Stimulated activated CD8-positive, alpha-beta memory T cell treated with anti-CD3 and anti-CD28 coated beads, Interleukin-4, amount 100 ng/mL, for 1 hour (primary cell): ENCODE measurements around the gene GOSR1.
"Not testable (repeated sequence)": the region's sequence is repeated elsewhere in the genome, so short reads cannot be mapped to it uniquely, and the experiment has no call there.

Experiments used
- DNase-seq, 2 donors: peaks; one replicate each; pipeline ENCODE4 v3.0.0-alpha.2; 2020; ENCODE audit warnings: low read depth in 2 of 2, low spot score in 1 of 2

Gene GOSR1

DNA sequence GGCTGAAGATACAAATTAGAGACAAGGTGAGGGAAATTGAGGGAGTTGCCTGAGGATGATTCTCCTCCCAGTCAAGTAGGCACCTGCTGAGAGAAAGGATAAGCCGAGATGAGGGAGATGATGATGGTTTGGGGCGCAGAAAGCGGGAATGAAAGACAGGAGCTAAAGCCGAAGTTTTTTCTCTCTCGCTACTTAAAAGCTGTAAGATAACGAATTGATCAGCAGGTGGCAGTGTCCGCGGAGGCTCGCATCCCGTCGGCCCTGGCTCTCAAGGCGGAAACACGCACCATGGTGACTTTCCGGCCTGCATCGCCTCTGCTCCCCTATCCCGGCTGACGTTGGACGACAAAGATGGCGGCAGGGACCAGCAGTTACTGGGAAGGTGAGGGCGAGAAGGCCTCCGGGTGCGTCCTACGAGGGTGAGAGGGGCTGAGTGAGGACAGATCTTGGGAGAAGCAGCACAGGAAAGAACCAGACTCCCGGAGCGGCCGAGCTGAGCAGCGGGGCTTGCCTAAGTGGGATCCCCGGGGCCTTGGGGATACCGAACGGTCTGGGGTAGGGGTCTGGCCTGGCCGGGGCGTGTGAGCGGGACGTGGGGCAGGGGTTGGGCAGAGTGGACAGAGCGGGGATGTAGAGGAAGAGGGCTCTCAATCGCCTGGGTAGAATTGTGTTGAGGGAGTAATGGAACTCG is at the start of gene GOSR1:
Gene GOSR1, plus strand, starts transcription at position 326 of the 691 bp plus-strand sequence. Its CDS starts 26 bp downstream, at position 352.
- DNase-seq, result peak; percentile 79 to 85

DNA sequence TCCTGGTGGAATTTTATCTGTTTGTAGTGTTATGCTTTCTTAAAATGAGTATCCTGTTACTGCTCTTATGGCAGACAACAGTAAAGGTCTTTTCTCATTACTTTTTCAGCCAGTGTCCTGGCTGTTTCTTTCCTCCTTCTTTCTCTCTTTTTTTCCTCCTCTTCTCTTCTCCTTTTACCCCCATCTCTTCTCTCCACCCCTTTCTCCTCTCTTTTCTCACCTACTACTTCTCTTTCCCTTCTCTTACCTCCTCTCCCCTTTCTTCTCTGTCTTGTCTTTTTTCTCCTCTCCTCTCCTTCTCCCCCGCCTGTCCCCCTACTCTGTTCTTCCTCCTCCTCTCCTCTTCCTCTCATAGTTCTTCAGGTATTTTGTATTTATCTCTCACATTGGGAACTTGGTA is 49.6 kb upstream of the GOSR1 start:
- no peak for DNase-seq

DNA sequence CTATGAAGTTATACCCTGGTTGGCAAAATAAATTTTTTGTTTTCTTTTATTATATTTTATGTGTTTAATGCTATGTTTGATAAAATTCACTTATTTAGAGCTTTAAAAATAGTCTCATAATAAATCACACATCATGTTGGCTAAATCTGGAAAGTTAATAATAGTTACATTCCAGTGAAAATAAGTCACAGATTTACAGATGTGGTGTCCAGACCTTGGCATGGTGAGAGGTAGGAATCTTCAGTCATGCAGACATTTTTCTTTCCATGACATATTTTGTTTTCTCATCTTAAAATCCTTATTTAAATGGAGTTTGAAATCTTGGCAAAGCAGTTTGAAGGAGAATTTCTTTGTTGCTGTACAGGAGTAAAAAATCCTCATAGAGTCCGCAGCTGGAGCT is 48.1 kb upstream of the GOSR1 start:
- no peak for DNase-seq

DNA sequence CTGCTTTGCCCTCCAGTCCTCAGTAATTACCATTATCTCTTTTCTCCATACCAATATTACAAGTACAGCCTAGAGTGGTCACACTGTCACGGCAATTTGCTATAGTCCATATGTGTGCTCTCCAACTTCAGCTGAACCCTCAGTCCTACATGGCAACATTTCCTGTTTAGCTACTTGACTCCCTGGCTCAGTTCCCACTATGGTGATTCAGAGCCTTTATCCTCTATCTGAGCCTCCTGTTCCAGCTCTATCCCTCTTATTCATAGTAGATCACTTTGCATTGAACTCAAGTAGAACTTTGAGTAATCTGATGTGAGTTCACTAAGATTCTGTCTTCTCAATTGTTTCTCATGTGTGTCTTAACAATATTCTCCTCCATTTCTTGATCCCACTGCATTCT is 43.7 kb upstream of the GOSR1 start:
- DNase-seq, result no peak

DNA sequence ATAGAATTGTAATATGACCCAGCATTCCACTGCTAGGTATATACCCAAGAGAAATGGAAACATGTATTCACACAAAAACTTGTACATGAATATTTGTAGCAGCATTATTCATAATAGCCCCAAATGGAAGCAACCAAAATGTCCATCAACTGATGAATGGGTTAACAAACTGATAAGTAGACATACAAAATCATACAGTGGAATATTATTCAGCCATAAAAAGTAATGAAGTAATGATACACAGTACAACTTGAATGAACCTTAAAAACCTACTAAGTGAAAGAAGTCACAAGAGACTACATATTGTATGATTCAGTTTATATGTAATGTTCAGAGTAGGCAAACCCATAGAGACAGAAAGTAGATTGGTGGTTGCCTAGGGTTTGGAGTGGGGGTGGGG is 40.5 kb upstream of the GOSR1 start:
- DNase-seq, result no peak

DNA sequence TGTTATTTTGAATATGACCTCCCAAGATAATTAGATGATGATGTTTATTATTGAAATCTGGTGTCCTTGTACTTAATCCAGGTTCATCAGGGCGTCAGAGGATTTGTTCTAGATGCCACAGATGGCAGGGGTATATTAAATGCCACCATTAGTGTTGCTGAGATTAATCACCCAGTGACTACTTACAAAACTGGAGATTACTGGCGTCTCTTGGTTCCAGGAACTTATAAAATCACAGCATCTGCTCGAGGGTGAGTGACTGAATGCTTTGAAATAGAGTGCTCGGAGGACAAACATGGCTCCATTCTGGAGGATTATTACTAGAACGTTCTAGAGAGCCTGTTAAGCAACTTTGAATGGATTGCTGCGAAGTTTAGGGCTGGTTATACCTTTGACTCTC is 33.5 kb upstream of the GOSR1 start:
- DNase-seq, result no peak

DNA sequence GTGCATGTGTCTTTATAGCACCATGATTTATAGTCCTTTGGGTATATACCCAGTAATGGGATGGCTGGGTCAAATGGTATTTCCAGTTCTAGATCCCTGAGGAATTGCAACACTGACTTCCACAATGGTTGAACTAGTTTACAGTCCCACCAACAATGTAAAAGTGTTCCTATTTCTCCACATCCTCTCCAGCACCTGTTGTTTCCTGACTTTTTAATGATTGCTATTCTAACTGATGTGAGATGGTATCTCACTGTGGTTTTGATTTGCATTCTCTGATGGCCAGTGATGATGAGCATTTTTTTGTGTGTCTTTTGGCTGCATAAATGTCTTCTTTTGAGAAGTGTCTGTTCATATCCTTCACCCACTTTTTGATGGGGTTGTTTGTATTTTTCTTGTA is 30.6 kb upstream of the GOSR1 start:
- DNase-seq, result not testable (repeated sequence)

DNA sequence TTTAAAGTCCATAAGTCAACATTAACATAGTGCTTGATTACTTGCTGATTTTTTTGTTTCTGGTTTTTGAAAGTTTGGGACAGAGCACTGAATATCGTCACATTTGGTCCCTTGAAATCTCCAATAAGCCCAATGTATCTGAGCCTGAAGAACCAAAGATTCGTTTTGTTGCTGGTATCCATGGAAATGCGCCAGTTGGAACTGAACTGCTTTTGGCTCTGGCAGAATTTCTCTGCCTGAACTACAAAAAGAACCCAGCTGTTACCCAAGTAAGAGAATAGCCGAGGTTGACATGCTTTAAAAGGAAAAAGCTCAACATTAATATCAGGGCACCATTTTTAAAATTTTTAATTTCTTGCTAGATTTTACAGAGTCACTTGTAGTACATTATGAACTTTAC is 27.7 kb upstream of the GOSR1 start:
- DNase-seq, result no peak

DNA sequence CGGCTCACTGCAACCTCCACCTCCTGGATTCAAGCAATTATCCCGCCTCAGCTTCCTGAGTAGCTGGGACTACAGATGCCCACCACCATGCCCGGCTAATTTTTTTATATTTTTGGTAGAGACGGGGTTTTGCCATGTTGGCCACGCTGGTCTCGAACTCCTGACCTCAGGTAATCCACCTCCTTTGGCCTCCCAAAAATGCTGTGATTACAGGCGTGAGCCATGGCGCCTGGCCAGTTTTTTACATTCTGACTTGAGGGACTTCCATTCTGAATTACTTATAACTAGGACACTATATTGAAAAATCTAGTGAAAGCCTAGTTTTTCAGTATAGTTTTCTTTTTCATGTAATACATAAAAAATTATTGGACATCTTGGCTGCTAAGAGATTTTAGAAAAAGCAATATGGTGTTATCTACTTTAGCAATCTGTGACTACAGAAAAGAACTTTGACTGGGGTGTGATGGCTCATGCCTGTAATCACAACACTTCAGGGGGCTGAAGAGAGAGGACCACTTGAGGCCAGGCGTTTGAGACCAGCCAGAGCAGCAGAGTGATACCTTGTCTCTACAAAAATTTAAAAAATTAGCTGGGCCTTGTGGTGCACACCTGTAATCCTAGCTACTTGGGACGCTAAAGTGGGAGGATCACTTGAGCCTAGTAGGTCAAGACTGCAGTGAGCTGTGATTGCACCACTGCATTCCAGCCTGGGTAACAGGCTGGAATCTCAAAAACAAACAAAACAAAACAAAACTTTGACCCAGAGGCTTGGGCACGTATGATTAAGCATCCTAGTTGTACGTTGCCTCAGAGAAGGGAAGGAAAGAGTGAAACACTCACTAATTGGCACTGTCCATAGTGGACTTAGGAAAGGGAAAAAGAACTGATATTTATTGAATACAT is 26.8 kb upstream of the GOSR1 start:
- DNase-seq, result no peak

DNA sequence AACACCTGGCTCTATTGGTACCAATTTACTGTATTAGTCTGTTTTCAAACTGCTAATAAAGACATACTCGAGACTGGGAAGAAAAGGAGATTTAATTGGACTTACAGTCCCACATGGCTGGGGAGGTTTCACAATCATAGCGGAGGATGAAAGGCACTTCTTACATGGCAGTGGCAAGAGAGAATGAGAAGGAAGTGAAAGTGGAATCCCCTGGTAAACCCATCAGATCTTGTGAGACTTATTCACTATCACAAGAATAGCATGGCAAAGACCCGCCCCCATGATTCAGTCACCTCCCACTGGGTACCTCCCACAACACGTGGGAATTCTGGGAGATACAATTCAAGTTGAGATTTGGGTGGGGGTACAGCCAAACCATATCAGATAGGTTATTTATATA is 22.6 kb upstream of the GOSR1 start:
- DNase-seq, result no peak

DNA sequence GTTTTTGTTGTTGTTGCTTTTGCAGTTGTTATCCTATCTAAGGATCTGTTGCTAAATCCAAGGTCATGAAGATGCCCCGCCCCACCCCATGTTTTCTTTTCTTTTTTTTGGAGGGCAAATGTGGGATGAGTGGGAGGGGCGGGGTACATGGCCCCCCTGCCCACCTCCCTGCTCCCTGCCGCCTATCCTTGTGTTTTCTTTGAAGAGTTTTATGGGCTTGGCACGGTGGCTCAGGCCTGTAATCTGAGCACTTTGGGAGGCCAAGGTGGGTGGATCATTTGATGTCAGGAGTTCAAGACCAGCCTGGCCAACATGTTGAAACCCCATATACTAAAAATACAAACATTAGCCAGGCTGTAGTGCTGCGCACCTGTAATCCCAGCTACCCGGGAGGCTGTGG is 18.8 kb upstream of the GOSR1 start:
- no peak for DNase-seq

DNA sequence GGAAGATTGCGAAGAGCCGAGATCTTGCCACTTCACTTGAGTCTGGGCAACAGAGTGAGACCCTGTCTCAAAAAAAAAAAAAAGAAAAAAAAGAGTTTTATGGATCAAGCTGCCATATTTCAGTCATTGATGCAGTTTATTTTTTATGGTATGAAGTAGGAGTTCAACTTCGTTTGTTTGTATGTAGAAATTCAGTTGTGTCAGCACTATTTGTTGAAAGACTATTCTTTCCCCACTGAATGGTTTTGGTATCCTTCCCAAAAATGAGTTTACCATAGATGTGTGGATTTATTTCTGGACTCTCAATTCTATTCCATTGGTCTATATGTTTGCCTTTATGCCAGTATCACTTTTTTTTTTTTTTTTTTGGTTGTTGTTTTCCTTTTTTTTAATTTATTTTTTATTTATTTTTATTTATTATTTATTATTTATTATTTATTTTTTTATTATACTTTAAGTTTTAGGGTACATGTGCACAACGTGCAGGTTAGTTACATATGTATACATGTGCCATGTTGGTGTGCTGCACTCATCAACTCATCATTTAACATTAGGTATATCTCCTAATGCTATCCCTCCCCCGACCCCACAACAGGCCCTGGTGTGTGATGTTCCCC is 18.3 kb upstream of the GOSR1 start:
- DNase-seq, result not testable (repeated sequence)

DNA sequence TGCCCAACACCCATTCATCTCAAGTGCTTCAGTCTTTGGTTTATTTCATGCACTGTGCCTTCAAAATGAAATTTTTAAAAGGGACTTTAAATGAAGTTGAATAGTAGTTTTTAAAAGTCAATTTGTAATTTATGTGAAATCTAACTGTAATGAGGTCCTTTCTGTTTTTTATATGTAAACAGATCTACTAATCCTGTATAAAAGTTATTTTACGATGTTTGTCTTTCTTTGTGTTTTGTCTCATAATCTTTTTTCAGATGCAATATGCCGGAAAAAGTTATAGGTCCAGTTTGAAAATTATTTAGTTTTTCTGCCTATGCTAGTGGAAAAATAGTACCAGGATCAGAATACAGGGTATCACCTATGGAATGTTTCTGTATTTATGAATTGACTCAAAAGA is 8.7 kb upstream of the GOSR1 start:
- no peak for DNase-seq

DNA sequence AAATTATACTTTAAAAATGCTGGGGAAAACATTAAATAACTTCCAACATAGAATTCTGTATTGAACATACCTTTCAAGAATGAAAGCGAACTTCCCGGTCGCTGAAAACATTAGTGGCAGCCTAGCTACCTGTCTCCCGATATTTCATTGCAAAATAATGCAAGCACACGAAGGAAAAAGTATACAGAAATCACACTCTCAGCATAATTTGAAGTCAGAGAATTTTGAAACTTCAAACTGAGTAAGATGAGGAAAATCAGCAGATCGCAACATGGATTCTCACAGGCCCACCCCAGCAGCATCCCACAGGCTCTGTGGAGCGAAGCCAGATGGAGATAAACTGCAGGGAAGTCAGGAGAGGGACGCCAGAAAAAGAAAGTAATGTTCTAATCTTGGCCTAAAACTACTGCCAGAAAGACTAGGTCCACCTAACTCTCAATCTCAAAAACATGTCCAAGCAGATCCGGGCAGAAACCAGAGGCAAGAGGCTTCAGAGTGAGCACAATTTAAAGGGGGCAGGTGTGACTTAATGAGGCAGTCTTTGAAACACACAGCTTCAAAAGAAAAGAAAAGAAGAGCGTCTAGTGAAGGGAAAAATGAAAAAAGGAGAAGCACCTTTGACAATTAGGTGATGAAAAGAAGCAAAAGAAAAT is 4.8 kb upstream of the GOSR1 start:
- DNase-seq, result no peak

DNA sequence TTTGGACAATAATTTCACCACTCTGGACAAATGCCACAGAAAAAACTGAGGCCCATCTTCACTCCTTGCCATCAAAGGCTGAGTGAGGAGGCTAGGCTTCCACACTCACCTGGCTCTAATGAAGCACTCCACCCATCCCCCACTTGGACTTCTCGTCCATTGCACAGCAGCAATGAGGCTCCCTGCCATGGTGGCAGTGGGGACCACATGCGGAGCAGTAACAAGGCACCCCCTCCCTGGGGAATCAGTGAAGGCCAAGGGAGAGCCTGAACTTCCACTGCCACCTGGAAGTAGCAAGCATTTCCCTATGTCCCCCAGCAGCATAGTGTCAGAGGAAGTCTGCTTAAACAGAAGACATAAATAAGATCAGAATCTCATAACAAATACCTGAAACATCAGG is 2.0 kb upstream of the GOSR1 start:
- no peak for DNase-seq

DNA sequence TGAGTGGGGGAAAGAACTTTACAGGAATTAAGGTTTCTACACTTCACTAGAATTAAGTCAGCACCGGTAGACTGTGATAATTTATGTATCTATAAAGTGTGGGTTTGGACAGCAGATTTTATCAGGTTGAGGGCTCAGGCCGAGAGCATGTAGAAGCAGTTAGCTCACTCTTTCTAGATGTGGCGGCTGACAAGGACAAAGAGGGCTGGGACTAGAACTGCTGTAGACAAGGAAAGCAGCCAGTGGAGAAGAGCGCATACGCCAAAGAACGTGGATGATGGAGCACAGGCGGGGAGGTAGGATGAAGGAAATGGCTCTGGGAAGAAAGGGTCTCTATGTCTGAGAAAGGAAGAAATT is 504 bp upstream of the GOSR1 start:
- DNase-seq, result peak in 1 of 2 donors; percentile 0

DNA sequence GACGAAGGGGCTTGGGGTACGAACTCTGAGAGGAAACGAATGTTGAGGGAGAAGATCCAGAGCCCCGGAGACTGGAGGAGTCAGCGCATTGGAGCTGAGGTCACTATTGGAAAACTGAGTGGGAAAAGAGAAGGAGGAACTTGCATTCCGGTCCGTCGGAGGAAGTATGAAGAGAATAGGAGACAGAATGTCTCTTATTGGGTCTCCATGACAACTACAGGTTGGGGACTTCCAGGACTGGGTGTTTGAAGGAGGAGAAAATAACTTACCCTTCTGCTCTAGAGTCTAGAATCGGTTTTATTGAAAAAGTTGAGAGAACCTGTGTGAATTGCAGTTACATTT is 537 bp downstream of the GOSR1 start:
- no peak for DNase-seq

DNA sequence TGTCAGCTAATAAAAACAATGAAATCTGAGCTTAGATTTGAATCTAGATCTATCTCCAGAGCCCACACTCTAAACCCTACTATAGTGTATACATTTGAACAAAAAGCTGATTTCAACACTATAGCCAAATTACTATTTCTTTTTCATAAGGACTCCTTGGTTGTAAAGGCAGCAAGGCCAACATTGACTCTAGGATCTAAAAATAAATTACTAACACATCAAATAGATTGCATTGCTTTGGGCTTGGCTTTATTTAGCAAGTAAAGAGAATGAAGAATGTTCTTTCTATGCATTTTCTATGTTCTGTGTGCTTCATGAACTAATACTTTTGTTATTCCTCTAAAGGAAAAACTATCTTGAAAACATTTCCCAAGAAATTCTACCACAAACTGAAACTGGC is 5.3 kb downstream of the GOSR1 start:
- DNase-seq, result no peak

DNA sequence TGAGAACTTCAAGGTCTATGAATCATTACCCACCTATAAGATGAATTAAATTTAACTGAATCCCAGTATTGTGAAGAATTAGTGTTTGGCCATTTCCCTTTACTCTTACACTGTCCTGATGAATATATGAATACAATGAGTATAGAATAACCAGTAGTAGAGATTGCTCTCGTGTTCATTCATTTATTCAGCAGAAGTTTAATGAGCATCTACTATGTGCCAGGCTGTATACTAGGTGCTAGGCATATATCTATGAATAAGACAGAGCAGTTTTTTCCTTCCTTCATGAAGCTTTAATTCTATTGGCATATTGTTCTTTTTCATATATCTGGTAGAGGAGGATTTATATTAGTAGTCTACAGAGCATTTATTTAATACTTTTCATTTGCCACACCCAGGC is 6.0 kb downstream of the GOSR1 start:
- no peak for DNase-seq

DNA sequence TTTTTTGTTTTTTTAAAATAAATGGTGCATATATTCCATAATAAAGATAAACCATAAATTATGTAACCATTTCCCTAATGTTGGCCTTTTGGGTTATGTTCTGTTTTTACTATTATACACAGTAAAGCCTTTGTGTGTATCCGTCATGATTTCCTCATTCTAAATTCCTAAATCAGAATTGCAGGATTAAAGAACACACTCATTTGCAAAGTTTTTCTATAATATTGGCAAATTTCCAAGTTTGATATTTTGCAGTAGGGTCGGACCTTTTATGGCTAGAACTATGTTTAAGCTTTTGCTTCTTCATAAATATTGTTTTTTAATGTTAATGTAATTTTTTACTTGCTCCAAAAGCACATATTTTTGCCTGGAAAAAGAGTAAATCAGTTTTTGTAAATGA is 16.6 kb downstream of the GOSR1 start:
- DNase-seq, result no peak

DNA sequence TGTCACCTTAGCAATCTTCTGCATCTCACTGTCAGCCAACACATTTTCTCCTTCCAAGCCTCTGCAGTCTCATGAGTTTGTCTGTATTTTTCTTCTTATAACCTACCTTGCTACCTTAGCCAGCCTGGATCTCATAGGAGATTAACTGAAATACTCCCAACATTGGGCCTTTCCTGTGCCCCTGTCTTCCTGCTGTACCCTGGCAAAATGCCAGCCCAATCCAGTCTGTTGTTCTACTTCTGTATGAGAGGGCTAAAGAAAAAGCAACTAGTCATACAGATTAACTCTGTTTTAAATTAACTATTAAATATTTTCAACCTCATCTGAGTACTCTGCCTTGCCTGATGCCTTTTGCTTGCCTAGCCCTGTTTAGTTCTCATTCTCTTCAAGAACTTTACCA is 18.4 kb downstream of the GOSR1 start:
- no peak for DNase-seq

DNA sequence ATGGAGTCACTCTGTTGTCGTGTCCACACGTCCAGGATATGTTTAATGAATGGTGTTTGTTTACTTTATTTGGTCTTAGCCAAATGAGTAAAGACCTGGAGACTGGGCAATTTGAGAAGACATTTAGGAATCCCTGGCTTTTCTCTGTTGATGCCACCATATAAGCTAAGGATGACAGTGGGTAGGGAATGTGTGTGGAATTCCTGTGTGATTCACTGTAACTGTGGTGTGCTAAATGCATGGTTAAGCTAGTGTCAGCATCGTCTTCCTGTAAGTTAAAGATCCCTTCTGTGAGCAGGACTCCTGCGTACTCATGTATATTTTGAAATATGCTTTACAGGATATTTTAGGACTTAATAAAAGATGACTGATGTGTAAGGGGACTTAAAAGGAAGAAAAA is 26.4 kb downstream of the GOSR1 start:
- DNase-seq, result no peak
